Measurements from ENCODE around the gene ASB6. TPM values are rescaled to one million over a fixed set of nuclear protein-coding genes. Genes with fewer than 3 reads are reported as not detected.

The ASB6 gene, protein sequence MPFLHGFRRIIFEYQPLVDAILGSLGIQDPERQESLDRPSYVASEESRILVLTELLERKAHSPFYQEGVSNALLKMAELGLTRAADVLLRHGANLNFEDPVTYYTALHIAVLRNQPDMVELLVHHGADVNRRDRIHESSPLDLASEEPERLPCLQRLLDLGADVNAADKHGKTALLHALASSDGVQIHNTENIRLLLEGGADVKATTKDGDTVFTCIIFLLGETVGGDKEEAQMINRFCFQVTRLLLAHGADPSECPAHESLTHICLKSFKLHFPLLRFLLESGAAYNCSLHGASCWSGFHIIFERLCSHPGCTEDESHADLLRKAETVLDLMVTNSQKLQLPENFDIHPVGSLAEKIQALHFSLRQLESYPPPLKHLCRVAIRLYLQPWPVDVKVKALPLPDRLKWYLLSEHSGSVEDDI
- total RNA-seq = 22.3 and 26.7 TPM in 2 replicates

DNA sequence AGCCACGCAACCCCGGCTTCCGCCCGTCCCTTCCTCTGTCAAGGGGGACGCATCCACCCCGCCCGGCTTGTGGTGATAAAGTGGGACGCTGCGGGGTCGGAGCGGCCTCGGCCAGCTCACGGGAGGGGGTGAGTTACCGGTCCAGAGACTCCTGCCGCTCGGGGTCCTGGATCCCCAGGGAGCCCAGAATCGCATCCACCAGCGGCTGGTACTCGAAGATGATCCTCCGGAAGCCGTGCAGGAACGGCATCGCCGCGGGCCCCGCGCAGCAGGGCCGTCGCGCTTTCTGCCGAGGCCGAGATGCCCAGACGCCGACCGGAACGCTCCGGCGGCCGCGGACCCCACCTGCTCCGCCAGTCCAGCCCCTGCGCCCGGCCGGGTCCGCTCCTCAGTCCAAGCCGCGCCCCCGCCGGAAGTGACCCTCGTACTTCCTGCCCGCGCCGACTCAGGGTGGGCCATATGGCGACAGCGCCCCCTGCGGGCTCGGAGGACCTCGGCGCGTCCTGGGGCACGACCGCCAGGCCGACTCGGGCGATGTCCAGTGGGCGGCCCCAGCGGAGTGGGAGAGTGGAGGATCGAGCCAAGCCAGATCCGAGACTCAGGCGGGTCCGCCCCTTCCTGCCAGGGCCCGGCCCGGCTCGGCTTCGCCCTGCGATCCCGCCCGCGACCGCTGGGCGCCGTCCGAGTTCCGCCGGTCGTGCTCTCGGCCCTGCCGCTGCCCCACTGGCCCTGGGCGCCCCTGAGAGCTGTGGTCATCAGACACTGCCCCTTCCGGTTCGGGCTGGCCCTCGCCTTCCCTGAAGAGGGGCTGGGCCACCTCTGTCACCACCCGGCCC, at the start of gene ASB6:
ASB6 (minus strand) TSS at position 402 of the 836 bp plus-strand sequence; CDS start at position 250, 152 bp downstream.

DNA sequence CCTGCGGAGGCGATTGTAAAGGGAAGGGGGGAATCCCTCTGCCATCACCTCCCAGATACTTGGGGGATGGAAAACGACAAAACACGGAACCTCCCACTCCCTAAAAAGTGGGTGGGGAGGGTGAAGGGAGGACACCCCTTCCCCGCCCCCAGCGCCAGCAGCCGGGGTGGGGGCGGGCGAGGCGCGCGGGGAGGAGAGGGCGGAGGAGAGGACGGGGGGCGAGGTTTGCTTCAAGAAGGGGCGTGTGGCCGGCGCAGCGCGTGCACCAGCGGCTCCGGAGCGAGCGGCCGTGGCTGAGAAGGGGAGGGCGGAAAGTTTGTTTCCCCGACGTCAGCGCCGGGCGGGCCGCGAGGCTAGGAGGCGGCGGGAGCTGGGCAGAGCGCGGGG, 23.4 kb upstream of the ASB6 start, which contains the start of gene PRRX2:
PRRX2 (plus strand) TSS at position 259 of the 387 bp plus-strand sequence. CDS start 221 bp downstream, outside the sequence.

GRCh38 chr9:129626079-129626624, 15.8 kb downstream of the ASB6 start, which contains the start of gene NTMT1:
NTMT1 (plus strand) TSS chr9:129626163; CDS start chr9:129632704, 6,541 bp downstream.

GRCh38 chr9:129620669-129621295, 21.2 kb downstream of the ASB6 start, which contains the start of gene C9orf50:
C9orf50 (minus strand) TSS chr9:129621101; CDS start chr9:129620574, 527 bp downstream.

Other genes starting within 250 kb of the ASB6 start
- not detected in 2 replicates for gene C9orf50, start 21.1 kb downstream of the ASB6 start, total RNA-seq
- gene NTMT1, start 16.0 kb downstream of the ASB6 start, total RNA-seq = 23.4 and 50.6 TPM in 2 replicates
- 0.33 and 1.2 TPM in 2 replicates for gene PRRX2, start 23.5 kb upstream of the ASB6 start, total RNA-seq
- 39.3 and 40.9 TPM in 2 replicates for gene PTGES, start 110.9 kb upstream of the ASB6 start, total RNA-seq
- gene TOR1B, start 161.0 kb upstream of the ASB6 start, total RNA-seq = 16.9 and 30.3 TPM in 2 replicates
- 29.5 and 45.5 TPM in 2 replicates for gene TOR1A, start 182.0 kb upstream of the ASB6 start, total RNA-seq
- gene C9orf78, start 193.1 kb upstream of the ASB6 start, total RNA-seq = 33.7 and 38.4 TPM in 2 replicates
- 16.2 and 19.2 TPM in 2 replicates for gene USP20, start 193.3 kb upstream of the ASB6 start, total RNA-seq

All from airway epithelial cell (primary cell).